ENCODE measurements around the gene RTL10.

Gene RTL10

GRCh38 chr22:19853058-19853878 is 1.4 kb downstream of the RTL10 start:
- no peaks in the 10 kb centered on the region for H3K9me3 ChIP-seq

GRCh38 chr22:19852177-19852781 is 2.4 kb downstream of the RTL10 start:
- Histone ChIP-seq H3K4me3 (ENCODE audit: low read depth, low read length) (no peak overlapping the region), H3K9me3 (no peaks in the 10 kb centered on the region; the same call in 1 of the 2 replicates), H3K4me1 (peaks cover 4% of the 10 kb centered on the region; the same call in 1 of the 2 replicates), H3K36me3 (peaks cover 29% of the 10 kb centered on the region), H3K27me3 (no peaks in the 10 kb centered on the region)
- no peak for TF ChIP-seq CTCF (IDR thresholded peaks at IDR 0.05; ENCODE audit: low read depth, low read length)
- DNase-seq: no peak

More at GRCh38 chr22:19853058-19853878, 1.4 kb downstream of the RTL10 start:
- DNase-seq: no peak
- Histone ChIP-seq H3K27me3 (no peaks in the 10 kb centered on the region), H3K36me3 (peaks cover 28% of the 10 kb centered on the region), H3K4me1 (peaks cover 4% of the 10 kb centered on the region; the same call in 1 of the 2 replicates), H3K4me3 (ENCODE audit: low read depth, low read length) (peak overlapping the region; percentile 97)
- no peak for TF ChIP-seq CTCF (IDR thresholded peaks at IDR 0.05; ENCODE audit: low read depth, low read length)

- no peak for TF ChIP-seq CTCF (IDR thresholded peaks at IDR 0.05; ENCODE audit: low read depth, low read length)
- Histone ChIP-seq H3K4me3 (ENCODE audit: low read depth, low read length) (no peak overlapping the region), H3K27me3 (no peaks in the 10 kb centered on the region), H3K9me3 (no peaks in the 10 kb centered on the region; the same call in 1 of the 2 replicates), H3K36me3 (peaks cover 34% of the 10 kb centered on the region), H3K4me1 (peaks cover 4% of the 10 kb centered on the region; the same call in 1 of the 2 replicates)
- no peak for DNase-seq
Measured at GRCh38 chr22:19851291-19852176, 3.1 kb downstream of the RTL10 start.

- TF ChIP-seq CTCF (IDR thresholded peaks at IDR 0.05; ENCODE audit: low read depth, low read length): no peak
- Histone ChIP-seq H3K4me1 (no peaks in the 10 kb centered on the region; the same call in 1 of the 2 replicates), H3K4me3 (ENCODE audit: low read depth, low read length) (no peak overlapping the region), H3K9me3 (no peaks in the 10 kb centered on the region; the same call in 1 of the 2 replicates), H3K27me3 (no peaks in the 10 kb centered on the region), H3K36me3 (peaks cover 34% of the 10 kb centered on the region)
- no peak for DNase-seq
Measured at GRCh38 chr22:19850763-19851109, 3.9 kb downstream of the RTL10 start.

- Histone ChIP-seq H3K4me3 (ENCODE audit: low read depth, low read length) (no peak overlapping the region), H3K36me3 (peaks cover 34% of the 10 kb centered on the region), H3K27me3 (no peaks in the 10 kb centered on the region), H3K9me3 (no peaks in the 10 kb centered on the region; the same call in 1 of the 2 replicates), H3K4me1 (peaks cover 1% of the 10 kb centered on the region)
- TF ChIP-seq CTCF (IDR thresholded peaks at IDR 0.05; ENCODE audit: low read depth, low read length): no peak
- DNase-seq: no peak
Measured at GRCh38 chr22:19849835-19850762, 4.6 kb downstream of the RTL10 start.
